GM18499 (cell line): ENCODE measurements around the gene BCAS3.

Source experiments
- ATAC-seq: cut with Tn5 transposase; IDR thresholded peaks from one replicate; pipeline ENCODE4 v1.9.1; 2021; ENCODE audit warnings: moderate number of reproducible peaks; ENCODE audit not compliant: insufficient read depth, unreplicated experiment

The BCAS3 gene

DNA sequence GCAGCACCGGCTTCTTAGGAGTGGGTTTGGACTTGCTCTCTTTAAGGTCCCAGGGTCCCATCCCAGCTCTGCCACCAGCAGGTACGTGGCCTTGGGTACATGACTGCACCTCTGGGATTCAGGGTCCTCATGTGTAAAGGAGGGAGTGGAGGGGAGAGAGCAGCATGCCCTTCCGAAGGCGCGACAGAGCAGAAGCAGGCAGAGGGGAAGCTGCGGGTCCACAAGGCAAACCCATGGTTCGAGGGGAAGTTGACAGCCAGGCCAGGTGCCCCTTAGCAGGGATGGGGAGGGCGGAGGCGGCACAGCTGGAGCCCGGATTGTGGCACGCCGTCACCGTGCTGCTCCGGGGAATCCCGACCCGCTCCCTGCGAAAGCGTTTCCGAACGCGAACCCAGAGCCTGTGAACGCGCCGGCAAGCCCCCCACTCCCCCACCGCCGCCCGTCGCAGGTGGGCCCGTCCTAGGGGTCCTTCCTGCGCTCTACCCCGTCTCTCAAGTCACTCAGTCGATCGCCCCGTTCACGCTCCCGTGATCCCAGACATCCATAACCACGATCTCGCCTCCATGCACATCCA, 717.8 kb downstream of the BCAS3 start:
- no peak for ATAC-seq

DNA sequence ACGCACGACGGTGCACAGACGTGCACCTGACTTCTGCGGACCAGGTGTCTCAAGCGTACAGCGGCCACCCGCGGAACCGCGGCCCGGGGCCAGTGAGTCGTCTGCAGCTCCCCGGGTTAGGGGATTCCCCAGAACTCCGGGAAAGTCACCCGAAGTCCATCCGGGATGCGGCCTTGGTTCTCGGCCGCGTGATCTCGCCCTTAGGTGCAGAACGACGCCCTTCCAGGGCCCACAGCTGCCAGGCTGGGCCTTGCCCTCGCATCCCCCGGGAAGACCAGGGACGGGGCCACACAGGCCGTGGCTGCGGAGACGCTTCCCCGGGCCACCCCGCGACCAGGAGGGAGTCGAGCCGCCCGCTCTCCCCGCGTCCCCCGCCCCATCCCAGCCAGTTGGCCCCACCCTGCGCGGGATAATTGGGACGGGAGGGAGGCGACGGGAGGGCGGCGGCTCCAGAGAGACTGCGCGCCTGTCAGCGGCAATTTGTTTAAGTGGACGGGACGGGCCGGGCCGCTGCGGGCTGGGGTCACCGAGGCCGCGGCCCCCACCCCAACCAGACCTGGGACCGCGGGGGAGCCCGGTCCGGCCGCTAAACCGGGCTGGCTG, 718.4 kb downstream of the BCAS3 start:
- ATAC-seq = no peak

DNA sequence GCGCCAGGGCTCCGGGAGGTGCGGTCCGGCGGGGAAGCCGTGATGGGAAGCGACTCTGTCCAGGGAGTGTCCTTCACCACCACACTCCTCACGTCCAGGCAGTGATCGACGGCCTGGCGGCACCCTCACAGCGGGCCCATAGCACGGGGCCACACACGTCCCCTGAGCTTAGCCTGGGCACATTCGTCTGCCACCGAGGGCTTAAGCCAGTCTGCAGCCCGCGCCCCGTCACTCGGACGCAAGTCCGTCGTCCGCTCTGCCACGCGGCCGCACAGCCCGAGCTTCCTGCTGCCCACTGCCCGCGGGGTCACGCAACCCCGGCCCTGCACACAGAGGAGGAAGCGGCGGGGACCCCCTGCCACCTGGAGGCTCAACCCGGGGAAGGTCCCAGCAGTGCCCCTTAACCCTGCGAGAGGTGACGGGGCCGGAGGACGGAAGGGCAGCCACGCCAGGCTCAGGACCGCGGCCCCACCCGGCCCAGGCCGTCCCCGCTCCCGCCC, 719.0 kb downstream of the BCAS3 start:
- ATAC-seq = no peak

DNA sequence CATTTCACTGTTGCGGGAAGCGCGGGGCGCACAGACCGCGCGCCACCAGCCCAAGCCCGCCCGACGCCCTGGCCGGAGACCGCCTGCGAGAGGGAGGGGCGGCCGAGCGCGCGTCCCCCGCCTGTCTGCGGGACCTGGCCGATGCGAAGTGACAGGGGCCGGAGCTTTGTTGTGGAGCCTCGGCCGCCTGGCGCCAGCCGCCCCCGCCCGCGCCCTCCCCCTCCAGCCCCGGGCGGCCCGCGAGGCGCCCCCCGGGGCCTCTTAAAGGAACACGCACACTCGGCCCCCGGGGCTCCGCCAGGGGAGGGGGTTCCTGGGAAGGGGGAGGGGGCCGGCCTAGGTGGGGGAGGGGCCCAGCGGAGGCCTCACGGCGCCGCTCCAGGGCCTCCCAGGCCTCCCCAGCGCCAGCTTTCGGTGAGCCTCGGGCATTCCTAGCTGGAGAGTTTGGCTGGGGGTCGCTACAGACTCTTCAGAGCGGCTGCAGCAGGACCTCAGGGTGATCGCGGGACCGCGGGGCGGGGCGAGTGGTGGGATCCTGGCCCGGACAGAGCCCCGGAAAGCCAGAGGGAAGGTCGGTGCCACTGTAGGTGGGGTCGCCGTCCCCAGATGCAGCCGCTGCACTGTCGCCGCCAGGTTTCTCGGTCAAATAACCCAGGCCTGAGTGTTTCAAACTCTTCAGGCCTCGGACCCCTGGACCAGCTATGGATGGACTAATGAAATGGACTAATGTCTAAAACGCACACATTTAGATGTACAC, 719.6 kb downstream of the BCAS3 start:
- ATAC-seq = no peak

DNA sequence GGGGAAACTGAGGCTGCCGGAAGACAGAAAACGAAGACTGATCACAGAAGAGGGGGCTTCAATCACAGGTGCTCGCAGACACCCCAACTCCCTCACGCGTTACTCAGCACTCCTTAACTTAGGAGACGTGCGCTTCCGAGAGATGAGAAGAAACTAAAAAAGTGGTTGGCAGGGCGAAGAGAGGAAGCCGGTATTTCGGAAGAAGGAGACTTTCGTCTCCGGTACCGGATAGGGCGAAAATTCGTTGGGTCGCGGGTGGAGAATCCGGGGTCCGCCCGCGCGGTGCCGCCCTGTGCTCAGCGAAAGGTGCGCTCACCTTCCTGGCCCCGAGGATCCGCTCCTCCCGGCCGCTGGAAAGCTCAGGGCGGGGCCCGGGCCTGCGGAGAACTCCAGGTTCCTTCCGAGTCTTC, 721.1 kb downstream of the BCAS3 start:
- ATAC-seq = no peak

DNA sequence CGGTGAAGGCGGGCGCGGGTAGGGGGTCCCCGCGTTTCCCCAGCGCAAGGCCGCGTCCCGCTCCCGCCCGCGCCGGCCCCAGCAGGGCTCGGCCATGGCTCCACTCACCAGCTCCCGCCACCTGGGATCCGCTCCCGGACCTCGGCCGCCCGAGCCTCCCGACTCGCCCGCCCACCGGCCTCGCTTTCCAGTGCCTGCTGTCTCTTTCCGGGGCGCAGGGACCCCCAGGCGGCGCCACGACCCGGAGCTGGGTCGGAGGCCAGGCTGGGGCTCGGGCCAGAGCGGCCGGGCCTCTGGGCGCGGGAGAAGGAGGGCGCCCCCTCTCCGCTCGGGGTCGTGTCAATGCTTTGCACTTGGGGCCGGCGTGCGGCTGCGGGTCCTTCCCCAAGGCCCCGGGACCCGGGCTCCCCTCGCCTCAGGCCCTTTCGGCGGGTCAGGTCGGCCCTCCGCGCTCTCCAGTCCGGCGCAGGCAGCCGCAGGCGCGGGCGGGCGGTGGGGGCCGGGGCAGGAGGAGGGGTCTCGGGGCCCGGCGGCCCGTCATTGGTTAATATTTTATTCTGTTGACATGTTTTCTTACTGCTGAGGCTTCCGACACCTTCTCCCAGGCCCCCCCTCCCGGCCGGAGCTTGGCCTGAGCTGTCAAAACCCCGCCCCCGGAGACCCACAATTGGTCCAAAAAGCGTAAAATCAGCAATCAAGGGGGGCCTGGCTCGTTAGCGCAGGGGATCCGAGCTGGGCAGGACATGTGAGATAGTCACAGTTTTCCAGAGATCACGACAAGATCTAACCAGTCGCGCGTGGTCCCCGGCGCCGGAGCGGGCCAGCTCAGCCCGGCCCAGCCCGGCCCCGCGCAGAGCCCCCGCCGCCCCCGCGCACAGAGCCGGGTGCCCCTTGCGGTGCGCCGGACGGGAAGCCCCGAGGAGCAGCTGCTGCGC, 721.7 kb downstream of the BCAS3 start, which contains the start of gene TBX2:
Gene TBX2 (plus strand): TSS at position 713 of the 935 bp plus-strand sequence. CDS start 334 bp downstream, outside the sequence.
- no peak for ATAC-seq

DNA sequence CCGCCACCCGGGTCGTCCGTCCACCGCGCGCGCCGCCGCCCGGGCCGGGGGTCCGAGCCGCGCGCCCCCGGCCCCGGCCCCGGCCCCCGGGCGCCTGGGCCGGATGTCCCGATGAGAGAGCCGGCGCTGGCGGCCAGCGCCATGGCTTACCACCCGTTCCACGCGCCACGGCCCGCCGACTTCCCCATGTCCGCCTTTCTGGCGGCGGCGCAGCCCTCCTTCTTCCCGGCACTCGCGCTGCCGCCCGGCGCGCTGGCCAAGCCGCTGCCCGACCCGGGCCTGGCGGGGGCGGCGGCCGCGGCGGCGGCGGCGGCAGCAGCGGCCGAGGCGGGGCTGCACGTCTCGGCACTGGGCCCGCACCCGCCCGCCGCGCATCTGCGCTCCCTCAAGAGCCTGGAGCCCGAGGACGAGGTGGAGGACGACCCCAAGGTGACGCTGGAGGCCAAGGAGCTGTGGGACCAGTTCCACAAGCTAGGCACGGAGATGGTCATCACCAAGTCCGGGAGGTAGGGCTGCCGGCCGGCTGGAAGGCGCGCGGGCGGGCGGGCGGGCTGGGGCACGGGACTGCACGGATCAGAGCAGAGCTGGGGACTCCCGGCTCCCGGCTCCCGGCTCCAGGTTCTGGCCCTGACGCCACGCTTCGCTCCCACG, 722.5 kb downstream of the BCAS3 start:
- ATAC-seq = no peak

DNA sequence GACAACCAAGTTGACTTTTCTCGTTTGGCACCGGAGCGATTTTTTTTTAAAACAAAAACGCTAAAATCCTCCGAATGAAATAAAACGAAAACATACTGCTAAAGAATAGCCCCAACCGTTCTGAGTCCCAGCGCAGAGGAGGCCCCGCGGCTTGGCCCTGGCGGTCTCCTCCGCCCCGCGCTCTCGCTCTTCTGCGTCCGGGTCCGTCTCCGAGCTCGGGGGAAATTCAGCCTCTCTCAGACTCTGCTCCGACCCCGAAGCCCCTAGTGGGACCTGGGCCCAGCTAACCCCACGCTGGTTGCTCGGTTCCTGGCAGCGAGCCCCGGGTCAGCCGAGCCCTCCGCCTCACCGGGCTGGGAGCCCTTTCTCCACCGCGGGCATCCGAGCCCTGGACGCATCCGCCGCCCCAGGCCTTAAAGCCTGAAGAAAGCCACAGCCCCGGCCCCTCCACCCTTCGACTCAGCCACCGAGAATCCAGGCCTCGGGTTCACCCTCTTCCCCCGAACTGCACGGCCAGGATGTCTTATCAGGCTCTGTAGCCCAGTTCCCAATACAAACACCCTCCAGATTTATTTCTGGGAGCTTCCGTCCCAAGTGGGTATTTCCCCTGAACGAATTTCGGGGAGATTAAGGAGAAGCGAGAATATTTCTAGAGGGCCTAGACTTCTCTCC, 723.2 kb downstream of the BCAS3 start:
- no peak for ATAC-seq

DNA sequence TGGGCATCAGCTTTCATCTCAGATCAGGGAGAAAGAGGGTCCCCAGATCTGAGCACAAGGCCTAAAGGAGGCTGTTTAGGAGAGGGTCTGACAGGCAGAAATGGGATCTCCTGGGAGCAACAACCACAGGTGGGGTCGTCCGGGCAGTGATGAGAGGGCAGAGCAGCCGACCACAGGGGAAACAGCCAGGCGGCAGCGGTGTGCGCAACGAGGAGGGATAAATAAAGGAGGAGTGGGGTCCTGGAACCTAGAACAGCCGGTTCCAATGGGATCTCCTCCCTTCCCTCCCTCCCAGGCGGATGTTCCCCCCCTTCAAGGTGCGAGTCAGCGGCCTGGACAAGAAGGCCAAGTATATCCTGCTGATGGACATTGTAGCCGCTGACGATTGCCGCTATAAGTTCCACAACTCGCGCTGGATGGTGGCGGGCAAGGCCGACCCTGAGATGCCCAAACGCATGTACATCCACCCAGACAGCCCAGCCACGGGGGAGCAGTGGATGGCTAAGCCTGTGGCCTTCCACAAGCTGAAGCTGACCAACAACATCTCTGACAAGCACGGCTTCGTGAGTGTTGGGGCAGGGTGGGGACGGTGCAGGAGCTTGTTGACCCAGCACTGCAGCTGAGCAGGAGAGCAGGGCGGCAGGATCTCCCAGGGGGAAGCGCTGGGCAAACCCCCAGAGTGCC, 723.9 kb downstream of the BCAS3 start:
- ATAC-seq = no peak

DNA sequence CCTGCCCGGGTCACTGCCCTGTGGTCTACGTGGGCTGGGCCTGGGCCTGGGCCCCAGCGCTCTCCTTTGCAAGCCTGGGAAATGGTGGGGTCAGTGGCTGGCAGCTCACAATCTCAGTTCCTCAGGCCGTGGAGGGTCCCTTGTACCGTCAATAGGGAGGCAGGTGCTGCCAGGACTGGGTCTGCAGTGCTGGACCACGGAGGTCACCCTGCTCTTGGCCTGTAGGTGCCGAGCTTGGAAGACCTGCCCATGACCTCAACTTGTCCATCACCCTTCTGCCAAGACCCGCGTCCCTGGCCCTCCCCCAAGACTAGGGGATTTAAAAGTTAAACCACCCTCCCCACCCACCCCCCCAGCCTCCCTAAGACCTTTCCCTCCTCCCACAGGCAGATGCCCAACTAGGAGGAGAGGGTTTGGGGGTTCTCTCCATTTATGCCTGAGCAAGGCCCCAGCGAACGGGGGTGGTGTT, 724.5 kb downstream of the BCAS3 start:
- ATAC-seq = no peak

DNA sequence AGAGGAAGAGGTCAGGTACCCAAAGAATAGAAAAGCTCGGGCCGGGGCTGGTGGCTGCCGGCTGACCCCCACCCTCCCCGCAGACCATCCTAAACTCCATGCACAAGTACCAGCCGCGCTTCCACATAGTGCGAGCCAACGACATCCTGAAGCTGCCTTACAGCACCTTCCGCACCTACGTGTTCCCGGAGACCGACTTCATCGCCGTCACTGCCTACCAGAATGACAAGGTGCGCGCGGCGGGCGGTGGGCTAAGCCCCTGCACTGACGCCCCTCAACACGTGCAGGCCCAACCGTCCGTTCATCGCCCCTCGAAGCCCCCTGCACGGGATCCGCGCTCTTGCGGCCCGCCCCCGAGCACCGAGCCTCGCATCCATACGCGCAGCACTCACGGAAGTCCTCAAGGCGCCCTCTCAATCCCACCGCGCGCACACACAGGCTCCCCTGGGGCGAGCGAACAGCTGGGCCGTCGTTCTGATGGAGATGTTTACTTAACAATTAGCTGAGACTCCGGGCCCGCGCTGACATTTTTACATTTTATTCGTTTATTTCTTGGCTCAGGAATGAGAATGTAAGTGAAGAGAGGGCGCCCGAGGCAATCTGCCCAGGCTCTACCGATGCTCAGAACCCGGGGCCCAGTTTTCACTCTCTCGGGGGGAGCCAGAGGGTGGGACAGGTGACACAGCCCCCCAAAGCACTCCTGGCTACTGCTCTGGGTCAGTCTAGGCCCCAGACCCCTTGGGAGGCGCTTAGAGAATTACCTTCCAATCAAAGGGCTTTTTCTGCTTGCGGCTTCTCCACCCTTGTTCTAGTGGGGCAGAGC, 725.5 kb downstream of the BCAS3 start:
- ATAC-seq = no peak

DNA sequence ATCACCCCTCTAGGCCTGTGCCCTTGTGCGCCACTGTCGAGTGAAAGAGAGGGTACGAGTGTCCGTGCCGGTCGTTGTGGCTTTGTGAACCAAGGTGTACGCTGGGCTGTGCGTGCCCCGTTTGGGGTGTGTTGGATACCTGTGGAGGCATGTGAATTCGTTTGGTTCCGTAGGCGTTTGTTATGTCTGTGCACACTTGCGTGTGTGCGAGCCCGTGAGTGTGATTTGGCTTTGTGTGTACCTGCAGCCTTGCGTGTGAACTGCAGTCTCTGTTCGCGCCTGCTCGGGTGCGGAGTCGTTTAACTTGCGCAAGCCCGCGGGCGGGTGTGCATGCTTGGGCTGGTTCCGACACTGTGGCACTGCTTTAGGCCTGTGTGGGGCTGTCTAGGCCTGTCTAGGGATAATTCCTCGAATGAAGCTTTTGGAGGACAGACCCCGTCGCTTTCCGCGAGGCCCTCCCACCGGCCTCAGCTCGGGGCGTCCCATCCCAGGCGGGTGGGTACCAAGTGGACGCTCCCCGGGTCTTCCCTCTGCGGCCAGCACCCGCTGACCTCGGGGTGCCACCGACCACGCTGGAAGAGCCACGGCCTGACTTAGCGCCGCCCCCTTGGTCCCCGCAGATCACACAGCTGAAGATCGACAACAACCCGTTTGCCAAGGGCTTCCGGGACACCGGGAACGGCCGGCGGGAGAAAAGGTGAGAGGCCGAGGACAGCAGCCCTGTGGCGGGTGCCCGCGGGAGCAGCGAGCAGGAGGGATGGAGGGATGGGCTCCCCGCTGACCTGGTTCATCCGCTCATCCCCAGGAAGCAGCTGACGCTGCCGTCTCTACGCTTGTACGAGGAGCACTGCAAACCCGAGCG, 726.4 kb downstream of the BCAS3 start:
- ATAC-seq = no peak

DNA sequence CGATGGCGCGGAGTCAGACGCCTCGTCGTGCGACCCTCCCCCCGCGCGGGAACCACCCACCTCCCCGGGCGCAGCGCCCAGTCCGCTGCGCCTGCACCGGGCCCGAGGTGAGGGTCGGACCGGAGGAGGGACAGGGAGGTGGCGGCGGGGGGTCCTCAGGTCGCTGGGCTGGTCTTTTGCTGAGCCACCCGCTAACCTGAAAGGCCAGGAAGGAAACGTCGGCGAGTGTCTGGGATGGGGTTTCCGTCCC, 726.9 kb downstream of the BCAS3 start:
- ATAC-seq = no peak

DNA sequence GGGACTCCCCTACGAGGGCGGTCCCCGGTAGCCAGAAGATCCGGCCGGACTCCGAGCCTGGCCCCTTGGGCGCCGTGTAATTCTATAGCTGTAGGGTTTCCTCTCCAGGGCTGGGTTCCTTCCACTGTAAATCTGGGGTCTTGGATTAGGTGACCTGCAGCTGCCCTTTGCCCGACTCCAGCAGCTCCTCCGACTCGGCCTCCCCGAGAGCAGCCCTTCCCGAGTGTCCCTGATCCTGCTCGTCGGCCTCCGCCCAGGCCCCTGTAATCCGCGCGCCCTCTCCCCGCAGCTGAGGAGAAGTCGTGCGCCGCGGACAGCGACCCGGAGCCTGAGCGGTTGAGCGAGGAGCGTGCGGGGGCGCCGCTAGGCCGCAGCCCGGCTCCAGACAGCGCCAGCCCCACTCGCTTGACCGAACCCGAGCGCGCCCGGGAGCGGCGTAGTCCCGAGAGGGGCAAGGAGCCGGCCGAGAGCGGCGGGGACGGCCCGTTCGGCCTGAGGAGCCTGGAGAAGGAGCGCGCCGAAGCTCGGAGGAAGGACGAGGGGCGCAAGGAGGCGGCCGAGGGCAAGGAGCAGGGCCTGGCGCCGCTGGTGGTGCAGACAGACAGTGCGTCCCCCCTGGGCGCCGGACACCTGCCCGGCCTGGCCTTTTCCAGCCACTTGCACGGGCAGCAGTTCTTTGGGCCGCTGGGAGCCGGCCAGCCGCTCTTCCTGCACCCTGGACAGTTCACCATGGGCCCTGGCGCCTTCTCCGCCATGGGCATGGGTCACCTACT, 727.4 kb downstream of the BCAS3 start:
- ATAC-seq = no peak

DNA sequence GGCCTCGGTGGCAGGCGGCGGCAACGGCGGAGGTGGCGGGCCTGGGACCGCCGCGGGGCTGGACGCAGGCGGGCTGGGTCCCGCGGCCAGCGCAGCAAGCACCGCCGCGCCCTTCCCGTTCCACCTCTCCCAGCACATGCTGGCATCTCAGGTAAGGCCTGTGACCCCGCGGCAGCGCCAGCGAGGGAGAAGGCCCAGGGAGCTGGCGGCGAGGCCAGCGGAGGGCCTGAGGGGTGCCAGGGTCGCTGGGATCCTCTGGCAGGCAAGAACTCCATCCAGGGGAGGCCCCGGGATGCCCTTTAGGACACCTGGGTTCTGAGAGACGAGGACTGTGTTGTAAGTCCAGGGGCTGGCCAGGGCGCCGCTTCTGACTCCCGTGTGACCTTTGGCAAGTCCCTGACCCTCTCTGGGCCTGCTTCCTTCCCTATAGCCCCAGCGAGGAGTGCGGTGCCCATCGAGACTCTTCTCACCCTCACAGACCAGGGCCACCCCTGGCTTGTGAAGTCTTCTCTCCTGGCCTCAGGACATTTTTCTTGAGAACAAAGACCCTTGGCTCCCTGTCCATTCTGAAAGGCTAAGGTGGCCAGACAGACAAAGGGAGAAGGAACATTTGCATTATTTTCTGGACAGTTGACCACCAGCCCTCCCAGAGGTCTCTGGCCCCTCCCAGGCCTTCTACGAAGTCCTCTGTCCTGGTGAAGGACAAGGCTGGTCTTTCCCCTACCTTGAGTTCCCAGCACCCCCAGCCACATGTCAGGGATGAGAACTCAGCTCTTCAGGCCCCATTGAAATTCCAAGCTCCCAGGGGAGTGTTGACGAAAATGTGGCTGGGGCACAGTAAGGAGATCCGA, 728.3 kb downstream of the BCAS3 start:
- ATAC-seq = no peak

DNA sequence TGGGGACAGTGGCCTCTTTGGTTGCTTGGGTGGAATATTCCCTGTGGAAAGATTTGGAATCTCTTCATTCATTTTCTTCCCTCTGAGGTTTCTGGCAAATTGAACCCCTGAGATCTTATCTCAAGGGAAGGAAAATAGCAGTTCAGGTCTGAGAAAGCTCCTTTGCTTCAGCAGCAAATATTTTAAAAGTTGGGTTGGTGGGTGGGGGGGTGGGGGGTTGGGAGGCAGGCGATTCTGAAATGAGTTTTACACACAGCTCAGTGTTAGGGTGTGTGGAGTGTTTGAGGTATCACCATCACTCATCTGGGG, 728.8 kb downstream of the BCAS3 start:
- no peak for ATAC-seq
